KMS-11 (cell line): Measurements from ENCODE around the gene COQ8B.

Experiments
- H2AFZ ChIP-seq: fragments of 200-600 bp; sonication (generic); 2 replicates; pipeline ENCODE4 v1.6.1; 2016; ENCODE audit warnings: antibody characterized with exemption, mixed run types, low read depth
- H3K27ac ChIP-seq: fragments of 200-600 bp; sonication (generic); 2 replicates; pipeline ENCODE4 v1.6.1; 2016; ENCODE audit warnings: mild to moderate bottlenecking, mixed run types
- H3K27me3 ChIP-seq: fragments of 200-600 bp; sonication (generic); 2 replicates; pipeline ENCODE4 v1.6.1; 2017; ENCODE audit warnings: mild to moderate bottlenecking, low read depth, mixed run types, moderate library complexity; ENCODE audit not compliant: insufficient read depth
- H3K36me3 ChIP-seq: fragments of 200-600 bp; sonication (generic); 2 replicates; pipeline ENCODE4 v1.6.1; 2017; ENCODE audit warnings: mild to moderate bottlenecking, mixed run types; ENCODE audit not compliant: insufficient read depth
- H3K4me1 ChIP-seq: fragments of 200-600 bp; sonication (generic); 2 replicates; pipeline ENCODE4 v1.6.1; 2016; ENCODE audit warnings: mild to moderate bottlenecking, low read depth, mixed run types; ENCODE audit not compliant: poor library complexity, severe bottlenecking
- H3K4me2 ChIP-seq: fragments of 200-600 bp; sonication (generic); 2 replicates; pipeline ENCODE4 v1.7.0; 2016; ENCODE audit warnings: mild to moderate bottlenecking, mixed run types
- H3K4me3 ChIP-seq: fragments of 200-600 bp; sonication (generic); IDR thresholded peaks from 2 replicates; pipeline ENCODE4 v1.6.1; 2017; ENCODE audit warnings: low read depth, low read length, mixed read lengths; ENCODE audit not compliant: insufficient read depth
- H3K79me2 ChIP-seq: fragments of 200-600 bp; sonication (generic); 2 replicates; pipeline ENCODE4 v1.6.1; 2016; ENCODE audit warnings: low read depth, mixed run types; ENCODE audit not compliant: insufficient read depth
- H3K9ac ChIP-seq: fragments of 200-600 bp; sonication (generic); 2 replicates; pipeline ENCODE4 v1.6.1; 2016; ENCODE audit warnings: mild to moderate bottlenecking, mixed run types
- H4K20me1 ChIP-seq: fragments of 200-600 bp; sonication (generic); 2 replicates; pipeline ENCODE4 v1.6.1; 2016; ENCODE audit warnings: mild to moderate bottlenecking, mixed run types; ENCODE audit not compliant: insufficient read depth
- CTCF ChIP-seq: fragments of 200-600 bp; sonication (generic); conservative IDR thresholded peaks from 2 replicates; pipeline ENCODE4 v1.6.1; 2017; ENCODE audit warnings: low read depth, mild to moderate bottlenecking, antibody characterized with exemption, low read length, moderate library complexity, mixed read lengths

The COQ8B gene

GRCh38 chr19:40667602-40668001, 49.1 kb downstream of the COQ8B start:
- H3K36me3 ChIP-seq = no peaks in the 10 kb centered on the region
- no peak overlapping the region for H3K4me2 ChIP-seq
- H3K9ac ChIP-seq = no peak overlapping the region

GRCh38 chr19:40666803-40667438, 49.8 kb downstream of the COQ8B start:
- Histone ChIP-seq H3K27me3 (no peaks in the 10 kb centered on the region), H3K4me1 (peaks cover 15% of the 10 kb centered on the region), H3K9ac (no peak overlapping the region), H3K27ac (no peak overlapping the region), H3K36me3 (no peaks in the 10 kb centered on the region), H3K4me2 (no peak overlapping the region), H4K20me1 (no peaks in the 10 kb centered on the region), H2AFZ (no peak overlapping the region), H3K4me3 (no peak overlapping the region), H3K79me2 (no peaks in the 10 kb centered on the region)
- no peak for TF ChIP-seq CTCF

More at GRCh38 chr19:40667602-40668001, 49.1 kb downstream of the COQ8B start:
- no peak for TF ChIP-seq CTCF
- no peaks in the 10 kb centered on the region for H3K79me2 ChIP-seq
- peaks cover 15% of the 10 kb centered on the region for H3K4me1 ChIP-seq
- no peaks in the 10 kb centered on the region for H3K27me3 ChIP-seq
- H2AFZ ChIP-seq = no peak overlapping the region
- no peak overlapping the region for H3K27ac ChIP-seq
- H3K4me3 ChIP-seq = no peak overlapping the region
- no peaks in the 10 kb centered on the region for H4K20me1 ChIP-seq

GRCh38 chr19:40663695-40664692, 52.7 kb downstream of the COQ8B start:
- Histone ChIP-seq H3K4me2 (peak overlapping the region; percentile 65), H3K36me3 (no peaks in the 10 kb centered on the region), H3K9ac (peak overlapping the region; percentile 86; the same call in 1 of the 2 replicates), H4K20me1 (no peaks in the 10 kb centered on the region), H2AFZ (peak overlapping the region; percentile 90), H3K4me1 (peaks cover 15% of the 10 kb centered on the region), H3K27ac (peak overlapping the region; percentile 69; the same call in 1 of the 2 replicates), H3K27me3 (no peaks in the 10 kb centered on the region), H3K4me3 (no peak overlapping the region), H3K79me2 (no peaks in the 10 kb centered on the region)
- no peak for TF ChIP-seq CTCF

- Histone ChIP-seq H2AFZ (peak overlapping the region; percentile 90), H3K79me2 (no peaks in the 10 kb centered on the region), H3K27ac (peak overlapping the region; percentile 69), H3K27me3 (no peaks in the 10 kb centered on the region), H3K36me3 (no peaks in the 10 kb centered on the region), H3K4me2 (peak overlapping the region; percentile 65), H3K4me3 (no peak overlapping the region), H3K4me1 (peaks cover 15% of the 10 kb centered on the region), H3K9ac (peak overlapping the region; percentile 86), H4K20me1 (no peaks in the 10 kb centered on the region)
- peak; percentile 44 for TF ChIP-seq CTCF
Measured at GRCh38 chr19:40662925-40663694, 53.6 kb downstream of the COQ8B start.
